Endometrial microvascular endothelial cells (primary cell): ENCODE measurements around the gene ZBTB39. TPM values are rescaled to one million over a fixed set of nuclear protein-coding genes. Genes with fewer than 3 reads are reported as not detected.
"Not testable (repeated sequence)": the region's sequence is repeated elsewhere in the genome, so short reads cannot be mapped to it uniquely, and the experiment has no call there.

Experiments used
- in situ Hi-C: cut with HindIII; loops from 2 replicates; pipeline ENCODE4 v1.10.0; 2017; ENCODE audit warnings: low sequenced_read_pairs, low pct_unique_long_range_greater_than_20kb; ENCODE audit errors: inconsistent ontology term
- total RNA-seq: library from RNA; depleted of rRNA; stranded (reverse); fragments of >200 nt; gene quantifications from one replicate; pipeline ENCODE4 v1.2.3, GENCODE V29; 2015; ENCODE audit errors: inconsistent ontology term

ZBTB39 gene
- total RNA-seq, 1 donor from 2014 or later, result 3.1 TPM

DNA sequence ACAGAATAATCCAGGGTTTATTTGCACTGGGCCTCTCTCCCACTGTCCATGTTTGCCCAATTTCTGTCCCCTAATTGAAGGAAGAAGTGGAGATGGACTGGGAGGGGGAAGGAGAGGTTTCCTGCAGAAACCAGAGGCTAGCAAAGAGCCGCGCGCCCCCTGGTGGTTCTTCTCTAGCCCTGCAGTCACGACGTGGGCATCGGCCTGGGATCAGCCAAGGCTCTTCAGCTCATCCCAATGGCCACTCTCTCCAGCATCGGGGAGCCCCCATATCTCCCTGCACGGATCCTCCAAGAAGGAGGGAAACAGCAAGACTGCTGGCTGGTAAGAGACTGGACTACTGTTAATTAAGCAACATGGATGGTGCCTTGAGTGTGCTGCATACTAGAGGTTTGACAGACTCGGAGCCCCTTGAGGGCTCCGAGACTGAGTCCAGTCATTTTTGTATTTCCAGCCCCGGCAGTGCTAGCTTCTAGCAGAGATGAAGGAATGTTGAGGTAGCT, 18.7 kb downstream of the ZBTB39 start:
- in situ Hi-C loops, result no loop called here

DNA sequence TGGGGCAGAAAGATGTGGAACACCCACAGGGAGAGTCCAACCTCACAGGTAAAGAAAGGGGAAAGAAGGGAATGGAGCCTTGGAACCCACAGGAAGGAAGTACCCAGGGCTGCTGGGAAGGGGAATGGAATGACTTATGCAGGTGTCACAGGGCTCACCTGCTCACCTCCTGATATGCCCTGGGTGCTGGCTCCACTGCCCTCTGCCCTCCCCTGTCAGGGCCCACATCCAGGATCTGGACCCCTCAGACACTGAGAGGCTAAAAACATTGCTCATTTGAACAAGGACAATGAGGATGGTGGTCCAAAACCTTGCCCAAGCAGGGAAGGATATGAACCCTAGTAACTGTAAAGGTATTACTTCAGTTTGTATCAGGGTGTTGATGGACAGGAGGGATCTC, 19.3 kb downstream of the ZBTB39 start:
- in situ Hi-C loops, result no loop called here

DNA sequence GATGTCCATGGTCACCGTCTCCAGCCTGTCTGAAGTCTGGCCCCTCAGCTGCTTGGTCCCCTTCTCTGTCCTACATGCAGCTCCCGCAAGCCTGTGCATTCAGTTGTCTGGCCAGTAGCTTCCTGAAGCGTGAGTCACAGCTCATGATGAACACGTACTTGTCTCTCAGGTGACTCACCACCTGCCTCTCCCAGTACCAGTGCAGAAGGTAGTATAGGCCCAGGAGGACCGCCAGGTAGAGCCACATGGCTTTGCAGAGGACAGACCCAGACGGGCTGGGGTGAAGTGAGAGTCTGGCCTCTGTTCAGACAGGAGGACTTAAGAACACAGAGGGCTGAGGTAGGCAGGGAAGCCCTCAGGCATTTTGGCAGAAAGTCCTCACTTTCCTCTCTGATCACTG, 20.6 kb downstream of the ZBTB39 start:
- in situ Hi-C loops, result not testable (repeated sequence)

DNA sequence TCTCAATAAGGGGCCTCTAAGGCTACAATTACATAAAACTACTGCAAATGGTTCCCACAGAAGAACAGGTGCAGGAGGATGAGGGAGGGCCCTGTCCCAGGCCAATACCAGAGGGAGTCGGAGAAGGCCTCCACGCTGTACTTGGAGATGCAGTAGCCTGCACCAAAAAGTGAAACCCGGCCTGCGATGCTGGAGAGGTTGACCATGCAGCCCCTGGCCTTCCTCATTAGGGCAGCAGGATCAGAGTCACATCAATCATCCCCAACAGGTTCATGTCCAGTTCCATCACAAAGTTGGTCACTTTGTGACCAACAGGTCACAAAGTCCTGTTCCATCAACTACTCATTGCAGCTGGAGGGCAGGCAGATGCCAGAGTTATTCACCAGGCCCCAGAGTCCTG, 23.0 kb downstream of the ZBTB39 start:
- in situ Hi-C loops, result no loop called here

DNA sequence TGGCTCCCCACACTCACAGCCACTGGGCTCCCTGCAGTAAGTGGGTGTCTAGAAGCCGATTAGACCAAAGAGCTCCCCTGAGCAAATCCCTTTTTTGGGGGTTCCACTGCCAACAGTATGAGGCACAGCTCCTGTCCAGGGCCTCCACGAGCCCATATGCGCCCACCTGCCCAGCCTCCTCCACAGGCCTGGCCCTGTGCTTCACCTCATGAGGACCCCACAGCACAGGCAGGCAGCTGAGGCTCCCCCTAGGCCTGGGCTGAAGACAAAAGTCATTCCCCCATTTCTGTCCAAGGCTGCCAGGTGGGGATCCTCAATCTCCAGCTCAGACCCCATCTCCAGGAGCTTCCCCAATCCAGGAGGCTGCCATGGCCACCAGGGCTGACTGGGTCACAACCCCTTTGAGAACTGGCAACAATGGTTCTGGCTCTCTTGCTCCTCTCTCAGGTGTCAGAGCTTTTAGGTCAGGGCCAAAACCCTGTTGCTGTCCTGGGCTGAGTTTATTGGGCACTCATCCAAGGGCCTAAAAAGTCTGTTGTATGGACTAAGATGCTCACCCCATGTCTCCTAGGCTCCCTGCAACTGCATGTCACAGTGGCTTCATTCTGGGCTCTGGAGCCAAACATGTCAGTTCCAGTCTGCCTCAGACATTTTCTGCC, 23.6 kb downstream of the ZBTB39 start:
- in situ Hi-C loops, result not testable (repeated sequence)

DNA sequence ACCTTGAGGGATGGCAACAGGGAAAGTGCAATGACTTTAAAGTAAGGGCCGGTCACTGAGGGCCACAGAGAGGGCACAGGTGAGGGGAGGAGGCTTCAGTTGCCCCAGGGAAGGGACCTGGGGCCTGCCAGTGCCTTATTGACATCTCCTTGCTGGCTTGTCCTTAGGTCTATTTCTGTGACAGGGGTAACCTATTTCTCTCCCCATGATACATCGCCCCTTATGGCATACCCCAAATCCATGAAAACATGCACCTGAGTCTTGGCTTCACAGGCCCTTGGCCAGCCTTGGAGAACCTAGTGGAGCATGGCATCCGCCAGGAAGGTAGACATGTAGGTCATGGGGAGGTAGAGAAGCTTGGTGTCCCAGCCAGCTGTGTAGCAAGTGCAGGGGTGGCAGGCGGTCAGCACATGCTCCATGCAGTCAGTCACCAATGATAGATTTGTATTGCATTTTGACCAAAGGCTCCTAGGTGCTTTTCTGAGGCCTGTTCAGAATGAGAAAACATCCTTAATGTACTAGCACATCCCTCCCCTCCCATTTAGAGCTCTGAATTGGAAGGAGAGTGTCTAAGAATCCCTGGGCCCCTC, 25.3 kb downstream of the ZBTB39 start:
- in situ Hi-C loops, result no loop called here

DNA sequence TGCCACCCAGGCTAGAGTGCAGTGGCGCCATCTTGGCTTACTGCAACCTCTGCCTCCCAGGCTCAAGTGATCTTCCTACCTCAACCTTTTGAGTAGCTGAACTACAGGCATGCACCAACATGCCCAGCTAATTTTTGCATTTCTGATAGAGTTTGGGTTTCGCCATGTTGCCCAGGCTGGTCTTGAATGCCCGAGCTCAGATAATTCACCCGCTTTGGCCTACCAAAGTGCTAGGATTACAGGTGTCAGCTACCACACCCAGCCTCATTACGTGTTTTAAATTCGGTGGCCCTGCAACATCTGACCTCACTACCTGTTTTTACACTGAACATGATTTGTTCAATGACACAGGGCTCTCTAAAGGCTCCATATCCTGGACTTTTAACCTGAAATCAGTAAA, 26.1 kb downstream of the ZBTB39 start:
- in situ Hi-C loops, result no loop called here

DNA sequence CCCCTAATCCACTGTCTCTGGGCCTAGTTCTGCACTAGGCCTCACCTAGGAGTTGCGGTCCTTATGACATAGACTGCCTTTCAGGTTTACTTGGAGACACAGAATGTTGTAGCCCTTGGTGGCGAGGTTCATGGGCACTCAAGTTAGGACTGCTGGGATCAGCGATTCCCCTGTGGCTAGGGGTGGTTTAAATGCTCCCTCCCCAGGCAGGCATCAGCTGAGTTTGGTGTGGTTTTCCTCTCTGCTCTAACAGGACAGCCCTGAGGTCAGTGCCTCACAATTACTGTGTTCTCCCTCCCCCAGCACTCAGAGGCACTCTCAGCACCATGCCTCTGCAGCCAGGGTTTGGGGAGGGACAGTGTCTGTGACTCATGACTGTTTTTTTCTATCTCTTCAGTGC, 26.7 kb downstream of the ZBTB39 start:
- in situ Hi-C loops, result no loop called here

DNA sequence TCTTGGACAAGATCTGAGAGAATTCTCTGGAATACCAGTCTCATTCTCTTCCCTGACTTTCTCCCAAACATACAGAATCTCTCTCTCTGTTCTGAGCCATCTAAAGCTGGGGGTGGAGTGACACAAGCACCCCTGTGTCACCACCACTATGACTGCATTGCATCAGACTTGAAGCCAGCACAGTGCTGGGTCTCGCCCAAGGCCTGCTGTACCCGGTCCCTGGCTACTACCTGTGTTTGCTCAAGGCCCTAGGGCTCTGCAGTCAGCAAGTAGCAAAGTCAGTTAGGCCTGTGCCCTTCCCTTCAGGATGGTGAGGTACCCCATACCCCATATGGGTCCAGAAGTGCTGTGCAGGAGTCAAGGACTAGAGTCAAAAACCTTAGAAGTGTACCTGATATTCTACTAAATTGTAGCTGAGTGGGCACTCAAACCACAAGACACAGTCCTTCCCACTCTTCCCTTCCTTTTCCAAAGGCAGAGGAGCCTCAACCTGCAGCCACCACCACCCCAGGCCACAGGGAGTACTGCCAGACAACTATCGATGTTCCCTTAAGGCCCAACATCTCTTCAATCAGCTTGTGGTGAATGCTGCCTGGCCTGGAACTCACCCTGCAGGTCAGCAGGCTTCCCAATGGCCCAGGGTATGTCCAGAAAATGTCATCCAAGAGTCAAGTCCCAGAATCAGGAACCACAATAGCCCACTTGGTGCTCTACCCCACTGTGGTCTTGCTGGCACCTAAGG, 27.8 kb downstream of the ZBTB39 start:
- in situ Hi-C loops, result no loop called here

DNA sequence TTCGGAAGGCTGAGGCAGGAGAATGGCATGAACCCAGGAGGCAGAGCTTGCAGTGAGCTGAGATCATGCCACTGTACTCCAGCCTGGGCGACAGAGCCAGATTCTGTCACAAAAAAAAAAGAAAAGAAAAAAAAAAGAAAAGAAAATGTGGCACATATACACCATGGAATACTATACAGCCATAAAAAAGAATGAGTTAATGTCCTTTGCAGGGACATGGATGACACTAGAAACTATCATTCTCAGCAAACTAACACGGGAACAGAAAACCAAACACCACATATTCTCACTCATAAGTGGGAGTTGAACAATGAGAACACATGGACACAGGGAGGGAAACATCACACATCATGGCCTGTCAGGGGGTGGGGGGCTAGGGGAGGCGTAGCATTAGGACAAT, 29.0 kb downstream of the ZBTB39 start:
- in situ Hi-C loops, result not testable (repeated sequence)

DNA sequence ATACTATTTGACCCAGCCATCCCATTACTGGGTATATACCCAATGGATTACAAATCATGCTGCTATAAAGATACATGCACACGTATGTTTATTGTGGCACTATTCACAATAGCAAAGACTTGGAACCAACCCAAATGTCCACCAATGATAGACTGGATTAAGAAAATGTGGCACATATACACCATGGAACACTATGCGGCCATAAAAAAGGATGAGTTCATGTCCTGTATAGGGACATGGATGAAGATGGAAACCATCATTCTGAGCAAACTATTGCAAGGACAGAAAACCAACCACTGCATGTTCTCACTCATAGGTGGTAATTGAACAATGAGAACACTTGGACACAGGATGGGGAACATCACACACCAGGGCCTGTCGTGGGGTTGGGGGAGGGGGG, 32.1 kb downstream of the ZBTB39 start:
- in situ Hi-C loops, result not testable (repeated sequence)

DNA sequence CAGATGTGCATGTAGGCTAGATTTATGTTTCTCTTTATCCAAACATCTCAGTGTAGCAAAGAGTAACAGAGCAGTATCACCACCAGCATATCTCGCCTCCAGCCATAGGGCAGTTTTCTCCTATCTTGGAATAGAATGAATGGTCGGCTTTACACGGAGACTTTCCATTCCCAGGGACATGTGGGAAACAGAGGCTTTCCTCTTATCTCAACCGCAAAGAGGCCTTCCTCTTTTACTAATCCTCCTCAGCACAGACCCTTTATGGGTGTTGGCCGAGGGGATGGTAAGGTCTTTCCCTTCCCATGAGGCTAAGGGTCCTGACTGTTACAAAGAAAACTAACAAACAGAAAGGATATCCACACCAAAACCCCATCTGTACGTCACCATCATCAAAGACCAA, 37.4 kb downstream of the ZBTB39 start:
- in situ Hi-C loops, result not testable (repeated sequence)

DNA sequence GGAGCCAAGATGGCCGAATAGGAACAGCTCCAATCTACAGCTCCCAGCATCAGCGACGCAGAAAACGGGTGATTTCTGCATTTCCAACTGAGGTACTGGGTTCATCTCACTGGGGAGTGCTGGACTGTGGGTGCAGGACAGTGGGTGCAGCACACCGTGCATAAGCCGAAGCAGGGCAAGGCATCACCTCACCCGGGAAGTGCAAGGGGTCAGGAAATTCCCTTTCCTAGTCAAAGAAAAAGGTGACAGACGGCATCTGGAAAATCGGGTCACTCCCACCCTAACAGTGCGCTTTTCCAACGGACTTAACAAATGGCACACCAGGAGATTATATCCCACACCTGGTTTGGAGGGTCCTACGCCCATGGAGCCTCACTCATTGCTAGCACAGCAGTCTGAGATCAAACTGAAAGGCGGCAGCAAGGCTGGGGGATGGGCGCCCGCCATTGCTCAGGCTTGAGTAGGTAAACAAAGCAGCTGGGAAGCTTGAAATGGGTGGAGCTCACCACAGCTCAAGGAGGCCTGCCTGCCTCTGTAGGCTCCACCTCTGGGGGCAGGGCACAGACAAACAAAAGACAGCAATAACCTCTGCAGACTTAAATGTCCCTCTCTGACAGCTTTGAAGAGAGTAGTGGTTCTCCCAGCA, 40.2 kb downstream of the ZBTB39 start:
- in situ Hi-C loops, result not testable (repeated sequence)

DNA sequence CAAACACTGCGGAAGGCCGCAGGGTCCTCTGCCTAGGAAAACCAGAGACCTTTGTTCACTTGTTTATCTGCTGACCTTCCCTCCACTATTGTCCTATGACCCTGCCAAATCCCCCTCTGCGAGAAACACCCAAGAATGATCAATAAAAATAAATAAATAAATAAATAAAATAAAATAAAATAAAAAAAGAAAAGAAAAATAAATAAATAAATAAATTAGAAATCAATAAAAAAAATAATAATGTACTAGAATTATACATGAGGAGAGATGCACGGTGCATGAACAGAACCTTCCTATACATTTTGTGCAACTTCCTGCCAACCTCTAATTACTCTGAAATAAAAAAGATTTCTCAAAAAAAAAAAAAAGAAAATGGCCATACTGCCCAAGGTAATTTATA, 41.2 kb downstream of the ZBTB39 start:
- in situ Hi-C loops, result not testable (repeated sequence)

DNA sequence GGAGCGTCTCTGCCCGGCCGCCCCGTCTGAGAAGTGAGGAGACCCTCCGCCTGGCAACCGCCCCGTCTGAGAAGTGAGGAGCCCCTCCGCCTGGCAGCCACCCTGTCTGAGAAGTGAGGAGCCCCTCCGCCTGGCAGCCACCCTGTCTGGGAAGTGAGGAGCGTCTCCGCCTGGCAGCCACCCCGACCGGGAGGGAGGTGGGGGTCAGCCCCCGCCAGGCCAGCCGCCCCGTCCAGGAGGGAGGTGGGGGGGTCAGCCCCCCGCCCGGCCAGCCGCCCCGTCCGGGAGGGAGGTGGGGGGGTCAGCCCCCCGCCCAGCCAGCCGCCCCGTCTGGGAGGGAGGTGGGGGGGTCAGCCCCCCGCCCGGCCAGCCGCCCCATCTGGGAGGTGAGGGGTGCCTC, 42.8 kb downstream of the ZBTB39 start:
- in situ Hi-C loops, result not testable (repeated sequence)

DNA sequence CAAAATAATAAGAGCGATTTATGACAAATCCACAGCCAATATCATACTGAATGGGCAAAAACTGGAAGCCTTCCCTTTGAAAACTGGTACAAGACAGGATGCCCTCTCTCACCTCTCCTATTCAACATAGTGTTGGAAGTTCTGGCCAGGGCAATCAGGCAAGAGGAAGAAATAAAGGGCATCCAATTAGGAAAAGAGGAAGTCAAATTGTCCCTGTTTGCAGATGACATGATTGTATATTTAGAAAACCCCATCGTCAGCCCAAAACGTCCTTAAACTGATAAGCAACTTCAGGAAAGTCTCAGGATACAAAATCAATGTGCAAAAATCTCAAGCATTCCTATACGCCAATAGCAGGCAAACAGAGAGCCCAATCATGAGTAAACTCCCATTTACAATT, 44.1 kb downstream of the ZBTB39 start:
- in situ Hi-C loops, result not testable (repeated sequence)

DNA sequence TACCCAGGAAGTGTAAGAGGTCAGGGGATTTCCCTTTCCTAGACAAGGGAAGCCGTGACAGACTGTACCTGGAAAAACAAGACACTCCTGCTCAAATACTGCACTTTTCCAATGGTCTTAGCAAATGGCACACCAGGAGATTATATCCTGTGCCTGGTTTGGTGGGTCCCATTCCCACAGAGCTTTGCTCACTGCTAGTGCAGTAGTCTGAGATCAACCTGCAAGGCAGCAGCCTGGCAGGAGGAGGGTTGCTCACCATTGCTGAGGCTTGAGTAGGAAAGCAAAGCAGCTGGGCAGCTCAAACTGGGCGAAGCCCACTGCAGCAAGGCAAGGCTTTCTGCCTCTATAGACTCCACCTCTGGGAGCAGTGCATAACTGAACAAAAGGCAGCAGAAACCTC, 47.9 kb downstream of the ZBTB39 start:
- in situ Hi-C loops, result no loop called here

DNA sequence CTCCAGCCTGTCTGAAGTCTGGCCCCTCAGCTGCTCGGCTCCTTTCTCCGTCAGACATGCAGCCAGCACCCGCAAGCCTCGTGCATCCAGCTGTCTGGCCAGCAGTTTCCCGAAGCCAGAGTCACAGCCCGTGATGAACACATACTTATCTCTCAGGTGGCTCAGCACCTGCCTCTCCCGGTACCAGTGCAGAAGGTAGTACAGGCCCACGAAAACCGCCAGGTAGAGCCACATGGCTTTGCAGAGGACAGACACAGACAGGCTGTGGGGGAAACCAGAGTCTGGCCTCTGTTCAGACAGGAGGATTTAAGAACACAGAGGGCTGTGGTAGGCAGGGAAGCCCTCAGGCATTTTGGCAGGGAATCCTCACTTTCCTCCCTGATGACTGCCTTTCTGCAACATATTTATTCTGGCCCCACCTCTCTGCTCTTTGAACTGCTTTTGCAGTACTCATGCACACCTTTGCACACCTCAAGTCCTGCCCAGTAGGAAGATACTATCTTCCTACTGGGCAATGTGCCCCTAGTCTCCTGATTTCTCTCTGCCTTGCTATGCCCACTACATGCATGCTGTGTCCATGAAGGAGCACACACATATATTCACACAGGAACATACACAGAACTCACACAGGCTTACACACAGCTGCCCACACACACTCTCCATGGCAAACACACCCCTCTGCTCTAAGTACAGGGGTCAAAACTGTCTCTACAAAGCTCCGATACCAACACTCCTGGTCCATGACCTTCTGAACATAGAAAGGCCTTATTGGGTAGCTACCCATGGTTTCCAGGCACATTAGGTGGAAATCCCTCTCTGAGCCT, 48.9 kb downstream of the ZBTB39 start, which contains the start of gene RDH16:
RDH16 (minus strand) TSS at position 380 of the 824 bp plus-strand sequence; CDS start at position 234, 146 bp downstream.
- in situ Hi-C loops, result no loop called here
